K562 (cell line): ENCODE data around the gene TMEM229B.

Source experiments
- CHD4 ChIP-seq: fragments of 200-600 bp; sonication (generic); IDR thresholded peaks from 3 replicates; pipeline ENCODE4 v1.6.1; 2012; ENCODE audit warnings: low read depth, mild to moderate bottlenecking, mixed read lengths, low read length, inconsistent platforms; ENCODE audit not compliant: insufficient read depth, insufficient replicate concordance, poor library complexity, severe bottlenecking
- CTCF ChIP-seq, 3 experiments: IDR thresholded peaks in 2 of 3; conservative IDR thresholded peaks in 1 of 3; 2 replicates each; pipeline ENCODE4 v1.5.1; 2011 to 2012; ENCODE audit warnings: low read length in 3 of 3, mild to moderate bottlenecking in 3 of 3, control low read depth in 2 of 3, improper control_type of control experiment in 1 of 3, inconsistent platforms in 1 of 3, low read depth in 1 of 3, mixed read lengths in 1 of 3, moderate library complexity in 1 of 3; ENCODE audit not compliant: insufficient read depth in 2 of 3
- ELF4 ChIP-seq: fragments of 450-650 bp; formaldehyde crosslinking; IDR thresholded peaks from 2 replicates; pipeline ENCODE4 v1.4.0; 2022; ENCODE audit warnings: missing genetic modification characterization
- NFE2 ChIP-seq: IDR thresholded peaks from 2 replicates; pipeline ENCODE4 v1.6.1; 2014; ENCODE audit warnings: antibody characterized with exemption, low read depth
- NFIX ChIP-seq: fragments of 250-450 bp; sonication (Bioruptor Pico); IDR thresholded peaks from 2 replicates; pipeline ENCODE4 v1.4.0; 2020; ENCODE audit warnings: low read depth, mild to moderate bottlenecking, moderate library complexity
- RAD21 ChIP-seq, 2 experiments: fragments of 250-450 bp in 1 of 2; fragments of 450-650 bp in 1 of 2; sonication (Bioruptor Pico) in 1 of 2; formaldehyde crosslinking in 1 of 2; IDR thresholded peaks in 1 of 2; conservative IDR thresholded peaks in 1 of 2; 2 replicates each; pipeline versions ENCODE4 v1.4.0 to v1.8.0; 2020 to 2022; ENCODE audit warnings: mild to moderate bottlenecking in 2 of 2, moderate library complexity in 1 of 2
- TF ChIP-seq, protein P1 (sequence below): sonication (generic); formaldehyde crosslinking; IDR thresholded peaks from 2 replicates; pipeline ENCODE4 v1.8.1; 2022; ENCODE audit warnings: missing genetic modification reagents

DNA sequence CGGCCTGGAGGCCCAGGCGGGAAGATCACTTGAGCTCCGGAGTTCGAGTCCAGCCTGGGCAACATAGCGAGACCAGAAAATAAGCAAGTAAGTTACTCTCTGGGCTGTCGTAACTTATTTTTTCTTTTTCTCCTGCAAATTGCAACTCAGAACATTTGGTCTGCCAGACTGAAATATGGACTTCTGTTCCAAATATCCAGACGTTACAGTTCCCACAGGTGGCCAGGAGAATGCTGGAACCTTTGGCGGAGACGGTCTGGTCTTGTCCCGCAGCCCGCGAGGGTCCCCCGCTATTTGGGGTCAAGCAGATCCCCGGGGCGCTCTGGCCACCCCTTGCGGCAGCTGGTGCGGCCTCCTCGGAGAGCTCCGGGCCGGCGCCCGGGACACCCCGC lies 44.1 kb upstream of the TMEM229B start:
- TF ChIP-seq RAD21 (CRISPR knock-in tag; conservative IDR thresholded peaks at IDR 0.05 in 1 of 2, IDR thresholded peaks at IDR 0.05 in 1 of 2) = no peak
- TF ChIP-seq NFIX (CRISPR knock-in tag) = no peak
- no peak for TF ChIP-seq ELF4 (CRISPR knock-in tag)
- TF ChIP-seq NFE2 = no peak
- TF ChIP-seq, protein P1, sequence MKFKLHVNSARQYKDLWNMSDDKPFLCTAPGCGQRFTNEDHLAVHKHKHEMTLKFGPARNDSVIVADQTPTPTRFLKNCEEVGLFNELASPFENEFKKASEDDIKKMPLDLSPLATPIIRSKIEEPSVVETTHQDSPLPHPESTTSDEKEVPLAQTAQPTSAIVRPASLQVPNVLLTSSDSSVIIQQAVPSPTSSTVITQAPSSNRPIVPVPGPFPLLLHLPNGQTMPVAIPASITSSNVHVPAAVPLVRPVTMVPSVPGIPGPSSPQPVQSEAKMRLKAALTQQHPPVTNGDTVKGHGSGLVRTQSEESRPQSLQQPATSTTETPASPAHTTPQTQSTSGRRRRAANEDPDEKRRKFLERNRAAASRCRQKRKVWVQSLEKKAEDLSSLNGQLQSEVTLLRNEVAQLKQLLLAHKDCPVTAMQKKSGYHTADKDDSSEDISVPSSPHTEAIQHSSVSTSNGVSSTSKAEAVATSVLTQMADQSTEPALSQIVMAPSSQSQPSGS (CRISPR knock-in tag) = no peak
- TF ChIP-seq CHD4 = no peak
- TF ChIP-seq CTCF (IDR thresholded peaks at IDR 0.05 in 2 of 3, conservative IDR thresholded peaks at IDR 0.05 in 1 of 3; ENCODE audit: insufficient read depth in 2 of 3, low read depth in 1 of 3, low read length in 3 of 3) = no peak
